GM06990 (cell line): ENCODE results near the gene TJP2.
"Not testable (repeated sequence)": the region's sequence is repeated elsewhere in the genome, so short reads cannot be mapped to it uniquely, and the experiment has no call there.

ENCODE experiments used
- DNase-seq: peaks from one replicate; pipeline ENCODE4 v3.0.0-alpha.2; 2011; ENCODE audit not compliant: insufficient read length; ENCODE audit errors: extremely low read depth
- H3K27me3 ChIP-seq: replicated peaks from 2 replicates; pipeline ENCODE4 v1.6.0; 2011; ENCODE audit warnings: low read length; ENCODE audit not compliant: control insufficient read depth, insufficient read depth
- H3K36me3 ChIP-seq: 2 replicates; pipeline ENCODE4 v1.5.1; 2011; ENCODE audit warnings: low read length; ENCODE audit not compliant: control insufficient read depth, insufficient read depth
- H3K4me3 ChIP-seq: replicated peaks from 2 replicates; pipeline ENCODE4 v1.5.1; 2011; ENCODE audit warnings: low read depth, mild to moderate bottlenecking, control low read depth, low read length
- CTCF ChIP-seq: IDR thresholded peaks from 2 replicates; pipeline ENCODE4 v1.5.1; 2011; ENCODE audit warnings: low read length, control low read depth, mild to moderate bottlenecking, inconsistent platforms; ENCODE audit not compliant: insufficient read depth, poor library complexity, severe bottlenecking

TJP2 gene

GRCh38 chr9:69153707-69154521, 20.2 kb upstream of the TJP2 start:
- DNase-seq: no peak
- TF ChIP-seq CTCF: no peak
- no peaks in the 10 kb centered on the region for H3K36me3 ChIP-seq
- no peak overlapping the region for H3K4me3 ChIP-seq
- no peaks in the 10 kb centered on the region for H3K27me3 ChIP-seq

- no peak for DNase-seq
- H3K36me3 ChIP-seq: no peaks in the 10 kb centered on the region
- no peaks in the 10 kb centered on the region for H3K27me3 ChIP-seq
- no peak for TF ChIP-seq CTCF
- H3K4me3 ChIP-seq: no peak overlapping the region
These were observed 18.6 kb upstream of the TJP2 start for GRCh38 chr9:69155341-69156030.

- peak; percentile 4 for TF ChIP-seq CTCF
- Histone ChIP-seq H3K4me3 (no peak overlapping the region), H3K36me3 (no peaks in the 10 kb centered on the region), H3K27me3 (no peaks in the 10 kb centered on the region)
- no peak for DNase-seq
These were observed 16.2 kb upstream of the TJP2 start for GRCh38 chr9:69157751-69158466.

- no peak for TF ChIP-seq CTCF
- Histone ChIP-seq H3K36me3 (no peaks in the 10 kb centered on the region), H3K27me3 (no peaks in the 10 kb centered on the region), H3K4me3 (no peak overlapping the region)
- no peak for DNase-seq
These were observed 15.6 kb upstream of the TJP2 start for GRCh38 chr9:69158471-69158870.

- not testable (repeated sequence) for H3K4me3 ChIP-seq, H3K27me3 ChIP-seq, H3K36me3 ChIP-seq, DNase-seq
These were observed 9.5 kb upstream of the TJP2 start for GRCh38 chr9:69164573-69164972.

- DNase-seq: no peak
- Histone ChIP-seq H3K4me3 (no peak overlapping the region), H3K27me3 (no peaks in the 10 kb centered on the region), H3K36me3 (no peaks in the 10 kb centered on the region)
- no peak for TF ChIP-seq CTCF
These were observed 8.5 kb upstream of the TJP2 start for GRCh38 chr9:69165581-69165980.
